Mesenchymal stem cell (in vitro differentiated cells and primary cell): Measurements from ENCODE around the gene CYB5R3. TPM values are rescaled to one million over a fixed set of nuclear protein-coding genes. Genes with fewer than 3 reads are reported as not detected.

Experiments used
- DNase-seq: peaks from one replicate; pipeline ENCODE4 v3.0.0-alpha.2; 2013
- H2AFZ ChIP-seq: one replicate; pipeline ENCODE4 v1.6.1; 2013; ENCODE audit warnings: low read depth, mild to moderate bottlenecking, control low read depth, inconsistent platforms, low read length, moderate library complexity
- H2AK5ac ChIP-seq: 2 replicates; pipeline ENCODE4 v1.6.1; 2013; ENCODE audit warnings: low read length, moderate library complexity, mild to moderate bottlenecking, inconsistent platforms; ENCODE audit not compliant: severe bottlenecking
- H2BK120ac ChIP-seq: one replicate; pipeline ENCODE4 v1.6.1; 2013; ENCODE audit warnings: low read depth, mild to moderate bottlenecking, inconsistent platforms, low read length, moderate library complexity
- H2BK12ac ChIP-seq, 2 experiments: one replicate each; pipeline ENCODE4 v1.6.1; 2013; ENCODE audit warnings: inconsistent platforms in 2 of 2, low read length in 2 of 2, mild to moderate bottlenecking in 2 of 2, moderate library complexity in 2 of 2, control low read depth in 1 of 2
- H2BK15ac ChIP-seq: one replicate; pipeline ENCODE4 v1.6.1; 2013; ENCODE audit warnings: mild to moderate bottlenecking, low read depth, inconsistent platforms; ENCODE audit not compliant: poor library complexity, severe bottlenecking
- H2BK5ac ChIP-seq: 2 replicates; pipeline ENCODE4 v1.6.1; 2013; ENCODE audit warnings: low read depth, mild to moderate bottlenecking, low read length, control low read depth, inconsistent platforms; ENCODE audit not compliant: poor library complexity, severe bottlenecking
- H3K14ac ChIP-seq, 2 experiments: one replicate each; pipeline ENCODE4 v1.6.1; 2013; ENCODE audit warnings: inconsistent platforms in 2 of 2, low read length in 2 of 2, control low read depth in 1 of 2, mild to moderate bottlenecking in 1 of 2, moderate library complexity in 1 of 2
- H3K18ac ChIP-seq, 2 experiments: one replicate each; pipeline ENCODE4 v1.6.1; 2013; ENCODE audit warnings: inconsistent platforms in 2 of 2, low read length in 2 of 2, control low read depth in 1 of 2, low read depth in 1 of 2, mild to moderate bottlenecking in 1 of 2
- H3K23ac ChIP-seq, 2 experiments: one replicate each; pipeline ENCODE4 v1.6.1; 2013; ENCODE audit warnings: inconsistent platforms in 2 of 2, low read length in 2 of 2, mild to moderate bottlenecking in 2 of 2, moderate library complexity in 2 of 2, control low read depth in 1 of 2
- H3K27ac ChIP-seq: 2 replicates; pipeline ENCODE4 v1.5.1; 2013; ENCODE audit warnings: mild to moderate bottlenecking, moderate library complexity, low read length, control low read depth, inconsistent platforms; ENCODE audit not compliant: poor library complexity, severe bottlenecking
- H3K27me3 ChIP-seq, 2 experiments: 2 replicates each; pipeline versions ENCODE4 v1.6.1 to v1.7.0; 2013; ENCODE audit warnings: low read length in 2 of 2, mild to moderate bottlenecking in 2 of 2, moderate library complexity in 2 of 2, control low read depth in 1 of 2, inconsistent platforms in 1 of 2; ENCODE audit not compliant: control insufficient read depth in 1 of 2, insufficient read depth in 1 of 2
- H3K36me3 ChIP-seq, 2 experiments: 2 replicates each; pipeline versions ENCODE4 v1.6.1 to v1.7.0; 2013; ENCODE audit warnings: low read length in 2 of 2, control low read depth in 1 of 2, inconsistent platforms in 1 of 2, low read depth in 1 of 2, mild to moderate bottlenecking in 1 of 2; ENCODE audit not compliant: insufficient read depth in 2 of 2, control insufficient read depth in 1 of 2
- H3K4ac ChIP-seq, 2 experiments: one replicate each; pipeline ENCODE4 v1.6.1; 2013; ENCODE audit warnings: inconsistent platforms in 2 of 2, low read length in 2 of 2, mild to moderate bottlenecking in 2 of 2, moderate library complexity in 2 of 2, control low read depth in 1 of 2, low read depth in 1 of 2
- H3K4me1 ChIP-seq: 2 replicates; pipeline ENCODE4 v1.6.1; 2013; ENCODE audit warnings: low read depth, low read length, control low read depth; ENCODE audit not compliant: control insufficient read depth, insufficient read depth
- H3K4me2 ChIP-seq: 2 replicates; pipeline ENCODE4 v1.6.1; 2013; ENCODE audit warnings: low read length, mild to moderate bottlenecking, inconsistent platforms; ENCODE audit not compliant: poor library complexity, severe bottlenecking
- H3K4me3 ChIP-seq, 2 experiments: 2 replicates each; pipeline versions ENCODE4 v1.5.1 to v1.7.0; 2013; ENCODE audit warnings: low read length in 2 of 2, mild to moderate bottlenecking in 2 of 2, control low read depth in 1 of 2, low read depth in 1 of 2; ENCODE audit not compliant: insufficient read depth in 1 of 2
- H3K79me1 ChIP-seq: replicated peaks from 2 replicates; pipeline ENCODE4 v1.6.1; 2013; ENCODE audit warnings: mild to moderate bottlenecking, control low read depth, low read length, inconsistent platforms; ENCODE audit not compliant: poor library complexity, severe bottlenecking
- H3K9ac ChIP-seq: 2 replicates; pipeline ENCODE4 v1.7.0; 2013; ENCODE audit warnings: mild to moderate bottlenecking, low read length, moderate library complexity
- H3K9me3 ChIP-seq: 2 replicates; pipeline ENCODE4 v1.7.0; 2013; ENCODE audit warnings: mild to moderate bottlenecking, low read length; ENCODE audit not compliant: control insufficient read depth
- H4K8ac ChIP-seq: one replicate; pipeline ENCODE4 v1.6.1; 2013; ENCODE audit warnings: inconsistent platforms, mild to moderate bottlenecking, low read length, moderate library complexity
- H4K91ac ChIP-seq: one replicate; pipeline ENCODE4 v1.6.1; 2013; ENCODE audit warnings: mild to moderate bottlenecking, low read length, inconsistent platforms
- WGBS: methylation state at CpG from one replicate; pipeline ENCODE4 v1.1.7; 2013; ENCODE audit warnings: mixed read lengths; 5-methylcytosine and 5-hydroxymethylcytosine counted together
- polyA plus RNA-seq, 2 experiments: library from polyadenylated mRNA; stranded (reverse); fragments of 200-250 nt; gene quantifications; one replicate each; pipeline ENCODE4 v1.2.3, GENCODE V29; 2013

Gene CYB5R3
- polyA plus RNA-seq (2013, experiment 1 of 2): 390 TPM
- 388 TPM for polyA plus RNA-seq (2013, experiment 2 of 2)

DNA sequence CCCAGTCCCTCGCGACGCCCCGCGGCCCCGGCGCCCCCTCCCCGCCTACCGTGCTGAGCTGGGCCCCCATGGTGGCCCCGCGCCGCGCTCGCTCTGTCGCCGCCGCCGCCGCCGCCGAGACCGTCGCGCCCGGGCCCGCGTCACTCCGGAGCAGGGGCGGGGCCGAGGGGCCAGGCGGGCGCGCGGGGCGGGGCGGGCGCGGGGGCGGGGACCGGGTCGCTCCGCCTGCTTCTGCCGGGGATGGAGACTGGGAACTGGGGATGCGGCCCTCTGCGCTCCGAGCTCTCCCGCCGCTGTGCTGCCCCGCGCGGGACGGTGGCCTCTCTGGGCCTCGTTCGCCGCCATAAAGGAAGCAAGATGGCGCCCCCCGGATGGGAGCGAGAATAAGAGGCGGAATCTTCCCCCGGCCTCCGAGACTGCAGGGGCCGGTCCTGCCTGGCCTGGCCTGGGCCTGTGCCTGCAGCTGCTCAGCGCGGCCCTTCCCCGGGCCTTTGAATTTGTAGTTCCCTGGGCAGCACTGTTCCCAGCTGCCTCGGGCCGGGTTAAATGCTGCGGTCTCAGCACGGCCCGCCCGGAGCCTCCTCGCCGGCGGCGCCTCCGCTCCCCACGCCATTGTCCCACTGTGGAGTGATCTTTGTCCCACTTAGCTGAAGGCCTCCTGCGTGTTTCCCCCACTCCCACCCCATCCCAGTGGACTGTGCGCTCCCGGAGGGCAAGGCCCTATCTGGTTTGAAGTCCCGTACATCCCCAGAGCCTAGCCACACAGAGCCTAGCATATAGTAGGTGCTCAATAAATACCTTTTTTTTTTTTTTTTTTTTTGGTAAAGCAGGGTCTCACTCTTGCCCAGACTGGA lies at the start of gene CYB5R3:
Gene CYB5R3, minus strand, starts transcription at position 147 of the 854 bp plus-strand sequence. Its CDS starts 77 bp downstream, at position 70.
- Histone ChIP-seq H3K4me1 (peaks cover 48% of the 10 kb centered on the region), H3K79me1 (peaks cover 5% of the 10 kb centered on the region), H3K4me3 (peak within 1 kb of the TSS; percentile 94 to 100), H3K4me2 (peak within 1 kb of the TSS; percentile 72), H2BK12ac (peak within 1 kb of the TSS; percentile 18 to 82), H3K9me3 (no peaks in the 10 kb centered on the region), H2AK5ac (peak within 1 kb of the TSS; percentile 34), H3K4ac (peak within 1 kb of the TSS; percentile 85 to 94), H3K23ac (peak within 1 kb of the TSS in 1 of 2 experiments; percentile 80), H2BK120ac (peak within 1 kb of the TSS; percentile 90), H3K36me3 (peaks cover 3 to 16% of the 10 kb centered on the region in 2 experiments), H3K18ac (peak within 1 kb of the TSS; percentile 84 to 94), H3K27me3 (no peaks in the 10 kb centered on the region), H3K27ac (no peak within 1 kb of the TSS), H2AFZ (peak within 1 kb of the TSS; percentile 65), H4K8ac (peak within 1 kb of the TSS; percentile 92), H4K91ac (peak within 1 kb of the TSS; percentile 92), H2BK5ac (peak within 1 kb of the TSS; percentile 51), H2BK15ac (peak within 1 kb of the TSS; percentile 60), H3K9ac (peak within 1 kb of the TSS; percentile 98), H3K14ac (peak within 1 kb of the TSS in 1 of 2 experiments; percentile 99)
- peak; percentile 82 for DNase-seq
- WGBS: 15% methylated on average over 63 of the region's 81 CpGs

DNA sequence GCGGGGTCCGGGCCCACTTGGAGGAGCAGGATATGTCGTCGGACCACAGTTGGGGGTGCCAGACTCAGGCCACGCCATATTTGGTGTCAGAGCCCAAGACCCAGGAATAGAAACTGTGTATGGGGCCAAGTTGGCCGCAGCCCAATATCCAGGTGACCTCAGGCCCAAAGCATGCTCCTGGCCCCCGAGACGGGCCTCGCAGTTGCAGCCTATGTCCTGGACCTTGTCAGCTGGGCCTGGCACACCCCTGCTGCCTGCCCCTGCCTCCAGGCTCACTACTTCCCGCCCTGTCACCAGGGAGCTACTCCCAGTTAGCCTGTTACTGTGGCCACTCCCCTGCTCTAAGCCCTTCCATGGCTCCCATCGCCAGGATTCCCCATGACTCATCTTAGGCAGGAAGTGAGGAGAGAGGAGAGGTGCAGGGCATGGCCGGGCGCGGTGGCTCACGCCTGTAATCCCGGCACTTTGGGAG lies 48.4 kb upstream of the CYB5R3 start:
- H2BK5ac ChIP-seq: no peak overlapping the region
- H2AK5ac ChIP-seq: no peak overlapping the region
- H3K23ac ChIP-seq: no peak overlapping the region
- no peak overlapping the region for H2BK15ac ChIP-seq
- H2BK120ac ChIP-seq: peak overlapping the region; percentile 39
- peaks cover 34% of the 10 kb centered on the region for H3K79me1 ChIP-seq
- no peak overlapping the region for H3K14ac ChIP-seq
- no peak overlapping the region for H3K4ac ChIP-seq
- peak overlapping the region in 1 of 2 experiments; percentile 5 for H3K18ac ChIP-seq
- H3K4me3 ChIP-seq: no peak overlapping the region
- H3K9me3 ChIP-seq: no peaks in the 10 kb centered on the region
- H3K9ac ChIP-seq: peak overlapping the region; percentile 21
- peak; percentile 88 for DNase-seq
- no peak overlapping the region for H3K27ac ChIP-seq
- WGBS: 51% methylated on average over 15 of the region's 16 CpGs
- H3K27me3 ChIP-seq: no peaks in the 10 kb centered on the region
- peak overlapping the region in 1 of 2 experiments; percentile 54 for H2BK12ac ChIP-seq
- H4K8ac ChIP-seq: no peak overlapping the region
- H3K36me3 ChIP-seq: peaks cover 46 to 48% of the 10 kb centered on the region in 2 experiments
- no peak overlapping the region for H3K4me2 ChIP-seq
- no peak overlapping the region for H2AFZ ChIP-seq
- peaks cover 31% of the 10 kb centered on the region for H3K4me1 ChIP-seq
- no peak overlapping the region for H4K91ac ChIP-seq

DNA sequence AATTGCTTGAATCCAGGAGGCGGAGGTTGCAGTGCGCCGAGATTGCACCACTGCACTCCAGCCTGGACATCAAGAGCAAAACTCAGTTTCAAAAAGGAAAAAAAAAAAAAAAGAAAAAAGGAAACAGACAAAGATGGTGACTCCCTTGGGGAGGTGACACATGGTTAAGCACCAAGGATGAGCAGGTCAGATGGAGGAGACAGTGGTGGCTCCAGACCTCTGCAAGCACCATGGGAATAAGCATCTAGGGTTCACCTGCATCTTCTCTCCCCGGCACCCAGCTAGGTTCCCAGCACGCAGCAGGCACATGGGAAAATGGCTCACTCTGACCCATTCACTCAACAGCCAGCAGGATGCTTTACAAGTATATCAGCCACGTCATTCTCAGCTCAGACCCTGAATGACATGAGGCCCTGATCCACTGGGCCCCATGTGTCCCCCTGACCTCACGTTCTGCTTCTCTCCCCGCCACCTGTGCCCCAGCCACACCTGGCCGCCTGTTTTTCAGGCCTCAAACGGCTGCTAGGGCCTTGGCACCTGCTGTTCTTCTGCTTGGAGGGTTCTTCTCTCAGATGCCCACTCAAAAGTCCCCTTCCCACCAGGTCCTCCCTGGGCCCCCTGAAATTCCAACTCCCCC lies 47.3 kb upstream of the CYB5R3 start:
- H3K18ac ChIP-seq: no peak overlapping the region
- no peak for DNase-seq
- no peak overlapping the region for H4K8ac ChIP-seq
- no peak overlapping the region for H3K14ac ChIP-seq
- H2BK12ac ChIP-seq: peak overlapping the region; percentile 0 to 57
- WGBS: 89% methylated on average over 10 of the region's 10 CpGs
- peaks cover 36% of the 10 kb centered on the region for H3K79me1 ChIP-seq
- no peak overlapping the region for H3K4me3 ChIP-seq
- no peak overlapping the region for H2BK5ac ChIP-seq
- H2AK5ac ChIP-seq: no peak overlapping the region
- H4K91ac ChIP-seq: no peak overlapping the region
- no peaks in the 10 kb centered on the region for H3K27me3 ChIP-seq
- H2AFZ ChIP-seq: no peak overlapping the region
- H3K9me3 ChIP-seq: no peaks in the 10 kb centered on the region
- H2BK120ac ChIP-seq: no peak overlapping the region
- no peak overlapping the region for H3K27ac ChIP-seq
- H3K23ac ChIP-seq: no peak overlapping the region
- H3K36me3 ChIP-seq: peaks cover 52 to 56% of the 10 kb centered on the region in 2 experiments
- no peak overlapping the region for H3K4me2 ChIP-seq
- no peak overlapping the region for H2BK15ac ChIP-seq
- no peak overlapping the region for H3K4ac ChIP-seq
- no peak overlapping the region for H3K9ac ChIP-seq
- H3K4me1 ChIP-seq: peaks cover 30% of the 10 kb centered on the region

DNA sequence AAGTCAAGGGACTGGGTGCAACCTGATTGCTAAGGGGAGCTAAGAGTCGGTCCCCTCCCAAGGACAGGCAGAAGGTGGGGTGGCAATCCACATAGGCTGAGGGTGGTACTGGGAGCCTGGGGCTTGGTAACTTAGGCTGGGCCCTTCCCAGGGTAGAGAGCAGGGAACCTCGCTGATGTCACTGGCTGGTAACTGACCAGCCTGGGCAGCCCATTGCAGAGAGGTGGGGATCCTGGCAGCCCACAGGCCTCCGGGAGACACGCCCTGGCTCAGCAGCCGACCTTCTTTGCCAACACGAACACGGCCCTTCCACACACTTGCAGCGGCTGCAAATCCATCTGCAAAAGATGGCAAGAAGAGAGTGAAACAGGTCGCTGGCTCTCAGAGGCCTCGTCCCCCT lies 46.1 kb upstream of the CYB5R3 start:
- Histone ChIP-seq H3K18ac (no peak overlapping the region), H3K4me1 (peaks cover 27% of the 10 kb centered on the region), H4K8ac (no peak overlapping the region), H3K27me3 (no peaks in the 10 kb centered on the region), H3K4ac (no peak overlapping the region), H2AK5ac (peak overlapping the region; percentile 10), H2BK5ac (no peak overlapping the region), H3K27ac (no peak overlapping the region), H3K36me3 (peaks cover 47 to 51% of the 10 kb centered on the region in 2 experiments), H3K9ac (peak overlapping the region; percentile 10), H3K9me3 (no peaks in the 10 kb centered on the region), H2BK15ac (no peak overlapping the region), H3K4me2 (no peak overlapping the region), H2AFZ (no peak overlapping the region), H3K14ac (no peak overlapping the region), H3K4me3 (no peak overlapping the region), H2BK12ac (peak overlapping the region in 1 of 2 experiments; percentile 7), H3K79me1 (peaks cover 28% of the 10 kb centered on the region), H4K91ac (no peak overlapping the region), H2BK120ac (no peak overlapping the region), H3K23ac (no peak overlapping the region)
- WGBS: 93% methylated on average over 10 of the region's 10 CpGs
- no peak for DNase-seq
